ENCODE data around the gene ALDOC. TPM values are rescaled to one million over a fixed set of nuclear protein-coding genes. Genes with fewer than 3 reads are reported as not detected.

ALDOC gene
- total RNA-seq, 1 donor from 2014 or later, result 73.4 TPM

- Mint-ChIP-seq H3K36me3 (ENCODE audit: low read depth) (no peaks in the 10 kb centered on the region), H3K9me3 (no peaks in the 10 kb centered on the region), H3K27ac (no peak overlapping the region), H3K4me1 (peaks cover 7% of the 10 kb centered on the region), H3K27me3 (no peaks in the 10 kb centered on the region), H3K4me3 (no peak overlapping the region)
- ChIA-PET CTCF (no interaction called here), POLR2A (no interaction called here)
- TF ChIP-seq, protein P1, sequence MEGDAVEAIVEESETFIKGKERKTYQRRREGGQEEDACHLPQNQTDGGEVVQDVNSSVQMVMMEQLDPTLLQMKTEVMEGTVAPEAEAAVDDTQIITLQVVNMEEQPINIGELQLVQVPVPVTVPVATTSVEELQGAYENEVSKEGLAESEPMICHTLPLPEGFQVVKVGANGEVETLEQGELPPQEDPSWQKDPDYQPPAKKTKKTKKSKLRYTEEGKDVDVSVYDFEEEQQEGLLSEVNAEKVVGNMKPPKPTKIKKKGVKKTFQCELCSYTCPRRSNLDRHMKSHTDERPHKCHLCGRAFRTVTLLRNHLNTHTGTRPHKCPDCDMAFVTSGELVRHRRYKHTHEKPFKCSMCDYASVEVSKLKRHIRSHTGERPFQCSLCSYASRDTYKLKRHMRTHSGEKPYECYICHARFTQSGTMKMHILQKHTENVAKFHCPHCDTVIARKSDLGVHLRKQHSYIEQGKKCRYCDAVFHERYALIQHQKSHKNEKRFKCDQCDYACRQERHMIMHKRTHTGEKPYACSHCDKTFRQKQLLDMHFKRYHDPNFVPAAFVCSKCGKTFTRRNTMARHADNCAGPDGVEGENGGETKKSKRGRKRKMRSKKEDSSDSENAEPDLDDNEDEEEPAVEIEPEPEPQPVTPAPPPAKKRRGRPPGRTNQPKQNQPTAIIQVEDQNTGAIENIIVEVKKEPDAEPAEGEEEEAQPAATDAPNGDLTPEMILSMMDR (IDR thresholded peaks at IDR 0.05), result no peak
- no peak for DNase-seq
- intact Hi-C loops (cut with micrococcal nuclease), result no loop called here
- ATAC-seq (ENCODE audit: low read depth), result no peak
These were observed 53.5 kb downstream of the ALDOC start for GRCh38 chr17:28523186-28523585.

Other genes with a start within 250 kb of the ALDOC start
- 24.9 and 25.9 TPM in 2 replicates for gene IFT20, start 241.4 kb downstream of the ALDOC start, total RNA-seq
- 16.3 and 18.9 TPM in 2 replicates for gene TNFAIP1, start 241.1 kb downstream of the ALDOC start, total RNA-seq
- gene POLDIP2, start 219.4 kb downstream of the ALDOC start, total RNA-seq, result 60.5 and 65.2 TPM in 2 replicates
- gene SEBOX, start 211.7 kb downstream of the ALDOC start, total RNA-seq, result not detected in 2 replicates
- gene VTN, start 206.6 kb downstream of the ALDOC start, total RNA-seq, result 0.18 TPM in 1 of 2 replicates, not detected in the other
- gene SARM1, start 205.2 kb downstream of the ALDOC start, total RNA-seq, result 15.0 and 19.9 TPM in 2 replicates
- 1.5 and 2.1 TPM in 2 replicates for gene SLC46A1, start 170.7 kb downstream of the ALDOC start, total RNA-seq
- not detected in 2 replicates for gene SLC13A2, start 103.3 kb downstream of the ALDOC start, total RNA-seq
- gene FOXN1, start 70.5 kb downstream of the ALDOC start, total RNA-seq, result not detected in 2 replicates
- gene UNC119, start 24.3 kb downstream of the ALDOC start, total RNA-seq, result 426 and 437 TPM in 2 replicates
- gene PIGS, start 5.4 kb downstream of the ALDOC start, total RNA-seq, result 86.4 and 92.2 TPM in 2 replicates
- 14.6 and 15.8 TPM in 2 replicates for gene SPAG5, start 22.1 kb upstream of the ALDOC start, total RNA-seq
- 21.0 and 26.8 TPM in 2 replicates for gene RSKR, start 37.3 kb upstream of the ALDOC start, total RNA-seq
- 162 and 182 TPM in 2 replicates for gene BLTP2, start 68.3 kb upstream of the ALDOC start, total RNA-seq
- gene SDF2, start 85.0 kb upstream of the ALDOC start, total RNA-seq, result 36.1 and 47.7 TPM in 2 replicates
- gene SUPT6H, start 85.3 kb upstream of the ALDOC start, total RNA-seq, result 77.1 and 92.4 TPM in 2 replicates
- 9.1 and 11.0 TPM in 2 replicates for gene PROCA1, start 135.0 kb upstream of the ALDOC start, total RNA-seq
- 21.3 and 23.9 TPM in 2 replicates for gene RAB34, start 141.0 kb upstream of the ALDOC start, total RNA-seq
- gene RPL23A, start 143.1 kb upstream of the ALDOC start, total RNA-seq, result 3,189 and 3,657 TPM in 2 replicates
- 40.7 and 41.0 TPM in 2 replicates for gene TLCD1, start 149.3 kb upstream of the ALDOC start, total RNA-seq
- 24.8 and 29.7 TPM in 2 replicates for gene NEK8, start 151.9 kb upstream of the ALDOC start, total RNA-seq
- 754 and 903 TPM in 2 replicates for gene TRAF4, start 167.1 kb upstream of the ALDOC start, total RNA-seq

All from activated B cell treated with CpG ODN at 0.5 μM for 24 hours (primary cell).